Measurements from ENCODE around the gene HSD3B2. TPM values are rescaled to one million over a fixed set of nuclear protein-coding genes. Genes with fewer than 3 reads are reported as not detected.

The HSD3B2 gene
- total and polyA plus RNA-seq, 7 donors = 0.60 to 5.8 (median 0.93) TPM; not detected in 4

DNA sequence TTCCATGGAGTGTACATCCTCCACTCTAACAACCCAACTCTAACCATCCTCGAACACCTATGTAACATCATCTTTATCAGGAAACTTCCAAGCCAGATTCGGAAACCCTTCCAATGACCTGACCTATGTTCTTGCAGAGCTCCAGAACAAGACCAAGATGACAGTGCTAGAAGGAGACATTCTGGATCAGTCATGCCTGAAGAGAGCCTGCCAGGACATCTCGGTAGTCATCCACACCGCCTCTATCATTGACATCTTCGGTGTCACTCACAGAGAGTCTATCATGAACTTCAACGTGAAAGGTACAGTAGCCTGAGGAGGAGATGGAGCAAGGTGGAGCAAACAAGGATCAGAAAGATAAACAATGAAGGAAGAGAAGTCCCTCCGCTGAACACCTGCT lies 56.0 kb downstream of the HSD3B2 start:
- intact Hi-C loops (cut with DNase I) = no loop called here
- no peak for TF ChIP-seq EP300 (IDR thresholded peaks at IDR 0.05)
- no peak for TF ChIP-seq POLR2A (IDR thresholded peaks at IDR 0.05)
- TF ChIP-seq, protein P1, sequence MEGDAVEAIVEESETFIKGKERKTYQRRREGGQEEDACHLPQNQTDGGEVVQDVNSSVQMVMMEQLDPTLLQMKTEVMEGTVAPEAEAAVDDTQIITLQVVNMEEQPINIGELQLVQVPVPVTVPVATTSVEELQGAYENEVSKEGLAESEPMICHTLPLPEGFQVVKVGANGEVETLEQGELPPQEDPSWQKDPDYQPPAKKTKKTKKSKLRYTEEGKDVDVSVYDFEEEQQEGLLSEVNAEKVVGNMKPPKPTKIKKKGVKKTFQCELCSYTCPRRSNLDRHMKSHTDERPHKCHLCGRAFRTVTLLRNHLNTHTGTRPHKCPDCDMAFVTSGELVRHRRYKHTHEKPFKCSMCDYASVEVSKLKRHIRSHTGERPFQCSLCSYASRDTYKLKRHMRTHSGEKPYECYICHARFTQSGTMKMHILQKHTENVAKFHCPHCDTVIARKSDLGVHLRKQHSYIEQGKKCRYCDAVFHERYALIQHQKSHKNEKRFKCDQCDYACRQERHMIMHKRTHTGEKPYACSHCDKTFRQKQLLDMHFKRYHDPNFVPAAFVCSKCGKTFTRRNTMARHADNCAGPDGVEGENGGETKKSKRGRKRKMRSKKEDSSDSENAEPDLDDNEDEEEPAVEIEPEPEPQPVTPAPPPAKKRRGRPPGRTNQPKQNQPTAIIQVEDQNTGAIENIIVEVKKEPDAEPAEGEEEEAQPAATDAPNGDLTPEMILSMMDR (IDR thresholded peaks at IDR 0.05) = no peak
- no peak for TF ChIP-seq POLR2AphosphoS5 (IDR thresholded peaks at IDR 0.05)
- no peak overlapping the region for H3K4me3 ChIP-seq
- no peak overlapping the region for H3K27ac ChIP-seq
- H3K36me3 ChIP-seq = no peaks in the 10 kb centered on the region
- no peaks in the 10 kb centered on the region for H3K27me3 ChIP-seq
- no peak for DNase-seq
- no peaks in the 10 kb centered on the region for H3K9me3 ChIP-seq
- no peaks in the 10 kb centered on the region for H3K4me1 ChIP-seq
- WGBS, 2 donors = 89% methylated on average over 7 of the region's 7 CpGs

DNA sequence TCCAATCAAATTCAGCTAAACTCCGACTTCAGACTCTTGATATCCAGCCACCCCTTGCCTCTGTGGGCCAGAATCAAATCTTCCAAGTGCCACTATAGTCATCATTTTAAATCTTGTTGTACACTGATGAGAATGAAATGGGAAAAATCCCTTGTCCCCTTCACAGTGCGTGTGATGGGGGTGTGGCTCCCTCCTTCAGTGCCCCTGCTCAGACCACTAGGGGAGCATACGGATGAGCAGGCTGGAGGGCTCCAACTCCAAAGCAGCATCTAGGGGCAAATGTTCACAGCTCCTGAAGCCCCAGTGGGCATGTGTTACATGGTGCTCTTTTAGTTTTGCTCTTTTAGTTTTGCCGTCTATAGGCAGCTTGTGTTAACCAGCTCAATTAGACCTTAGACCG lies 56.6 kb downstream of the HSD3B2 start:
- TF ChIP-seq EP300 (IDR thresholded peaks at IDR 0.05) (no peak), POLR2AphosphoS5 (IDR thresholded peaks at IDR 0.05) (no peak), POLR2A (IDR thresholded peaks at IDR 0.05) (no peak)
- TF ChIP-seq, protein P1 (IDR thresholded peaks at IDR 0.05) = no peak
- Histone ChIP-seq H3K4me1 (no peaks in the 10 kb centered on the region), H3K27ac (no peak overlapping the region), H3K27me3 (no peaks in the 10 kb centered on the region), H3K9me3 (no peaks in the 10 kb centered on the region), H3K36me3 (no peaks in the 10 kb centered on the region), H3K4me3 (no peak overlapping the region)
- 90 to 94% methylated on average over 5 of the region's 5 CpGs for WGBS, 2 donors
- intact Hi-C loops (cut with DNase I) = no loop called here
- DNase-seq = no peak

DNA sequence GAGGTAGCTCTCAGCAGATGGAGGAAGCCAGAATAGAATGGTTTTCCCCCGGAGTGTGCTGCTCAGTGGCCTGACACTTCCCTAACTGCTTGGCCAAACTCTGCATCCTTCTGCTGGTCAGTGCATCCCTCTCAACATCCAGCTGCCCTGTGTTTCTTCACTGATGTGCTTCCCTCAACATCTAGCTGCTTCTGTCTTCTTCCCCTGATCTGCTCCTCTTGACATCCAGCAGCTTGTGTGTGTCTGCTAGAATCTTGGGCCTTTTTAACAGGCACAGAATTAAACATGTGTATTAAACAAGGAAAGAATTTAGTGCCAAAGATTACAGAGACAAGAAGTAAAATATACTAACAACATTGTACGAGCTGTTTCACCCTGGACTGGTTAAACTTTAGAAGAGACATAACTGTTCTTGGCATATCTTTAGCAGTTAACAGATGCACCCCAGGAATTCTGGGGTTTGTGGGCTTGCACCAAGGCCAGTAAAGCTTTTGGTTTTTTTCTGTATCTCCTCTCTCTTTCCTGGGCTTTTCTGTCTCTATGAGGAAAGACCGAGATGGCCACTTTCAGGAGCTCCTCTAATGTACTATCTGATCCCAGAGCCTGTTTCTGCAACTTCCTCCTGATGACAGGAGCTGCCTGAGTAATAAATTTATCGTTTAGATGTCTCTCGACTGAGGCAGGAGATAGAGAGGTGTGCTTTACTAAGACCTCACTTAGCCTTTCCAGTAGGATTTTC lies 57.3 kb downstream of the HSD3B2 start:
- Histone ChIP-seq H3K4me3 (no peak overlapping the region), H3K27me3 (no peaks in the 10 kb centered on the region), H3K27ac (no peak overlapping the region), H3K4me1 (no peaks in the 10 kb centered on the region), H3K36me3 (no peaks in the 10 kb centered on the region), H3K9me3 (no peaks in the 10 kb centered on the region)
- intact Hi-C loops (cut with DNase I) = no loop called here
- 37 to 56% methylated on average over 5 of the region's 5 CpGs for WGBS, 2 donors
- no peak for DNase-seq
- TF ChIP-seq, protein P1 (IDR thresholded peaks at IDR 0.05) = no peak

Other genes with a start within 250 kb of the HSD3B2 start
- not detected for gene HAO2, start 46.4 kb upstream of the HSD3B2 start, total RNA-seq
- gene HAO2, start 46.4 kb upstream of the HSD3B2 start, polyA plus RNA-seq = not detected
- gene HSD3B1, start 92.1 kb downstream of the HSD3B2 start, total RNA-seq = not detected
- under 1 TPM in 1 of 3 donors, not detected in 2; 0.06 TPM for gene HSD3B1, start 92.1 kb downstream of the HSD3B2 start, polyA plus RNA-seq
- 1 to 10 TPM; 2.4 to 6.6 (median 4.4) TPM for gene ZNF697, start 233.1 kb downstream of the HSD3B2 start, total RNA-seq
- 1 to 10 TPM in 1 of 3 donors, under 1 TPM in 2; 0.60 to 1.2 (median 0.69) TPM for gene ZNF697, start 233.1 kb downstream of the HSD3B2 start, polyA plus RNA-seq

All from sigmoid colon (tissue), 7 donors.